ENCODE results near the gene ATP8B4.

Gene ATP8B4

GRCh38 chr15:49887659-49888322, 231.2 kb downstream of the ATP8B4 start:
- DNase-seq, result no peak

- no peak for DNase-seq
Measured at GRCh38 chr15:49883121-49883520, 235.9 kb downstream of the ATP8B4 start.

- no peak for DNase-seq
Measured at GRCh38 chr15:49881866-49882265, 237.2 kb downstream of the ATP8B4 start.

GRCh38 chr15:49881433-49881832, 237.6 kb downstream of the ATP8B4 start:
- DNase-seq, result no peak

GRCh38 chr15:49877873-49878521, 241.0 kb downstream of the ATP8B4 start:
- no peak for DNase-seq

- DNase-seq, result no peak
Measured at GRCh38 chr15:49877117-49877872, 241.7 kb downstream of the ATP8B4 start.

- no peak for DNase-seq
Measured at GRCh38 chr15:49876401-49877038, 242.5 kb downstream of the ATP8B4 start.

GRCh38 chr15:49875392-49875791, 243.6 kb downstream of the ATP8B4 start:
- DNase-seq, result no peak

- DNase-seq, result no peak
Measured at GRCh38 chr15:49870472-49870871, 248.6 kb downstream of the ATP8B4 start.

- no peak for DNase-seq
Measured at GRCh38 chr15:49868348-49868747, 250.7 kb downstream of the ATP8B4 start.

GRCh38 chr15:49865925-49866757, 252.9 kb downstream of the ATP8B4 start:
- no peak for DNase-seq

- DNase-seq, result no peak
Measured at GRCh38 chr15:49864251-49864650, 254.8 kb downstream of the ATP8B4 start.

GRCh38 chr15:49863431-49864224, 255.4 kb downstream of the ATP8B4 start:
- DNase-seq, result no peak

- DNase-seq, result no peak
Measured at GRCh38 chr15:49860101-49860500, 258.9 kb downstream of the ATP8B4 start.

GRCh38 chr15:49857496-49858475, 261.2 kb downstream of the ATP8B4 start:
- DNase-seq, result no peak

GRCh38 chr15:49855917-49856637, 263.0 kb downstream of the ATP8B4 start:
- DNase-seq, result no peak

GRCh38 chr15:49852756-49853155, 266.3 kb downstream of the ATP8B4 start:
- no peak for DNase-seq

GRCh38 chr15:49848807-49849206, 270.2 kb downstream of the ATP8B4 start:
- DNase-seq, result no peak

- DNase-seq, result no peak
Measured at GRCh38 chr15:49848282-49848724, 270.7 kb downstream of the ATP8B4 start.

Measured in stimulated activated CD4-positive, alpha-beta T cell treated with anti-CD3 and anti-CD28 coated beads, Interleukin-2, amount 100 ng/mL, for 48 hours (primary cell).